Hair follicular keratinocyte (primary cell): Measurements from ENCODE around the gene RIMS3. TPM values are rescaled to one million over a fixed set of nuclear protein-coding genes. Genes with fewer than 3 reads are reported as not detected.

Experiments used
- total RNA-seq: library from RNA; depleted of rRNA; stranded (reverse); fragments of >200 nt; gene quantifications from 2 replicates; pipeline ENCODE4 v1.2.3, GENCODE V29; 2015

Gene RIMS3
- total RNA-seq = 3.1 and 3.6 TPM in 2 replicates

DNA sequence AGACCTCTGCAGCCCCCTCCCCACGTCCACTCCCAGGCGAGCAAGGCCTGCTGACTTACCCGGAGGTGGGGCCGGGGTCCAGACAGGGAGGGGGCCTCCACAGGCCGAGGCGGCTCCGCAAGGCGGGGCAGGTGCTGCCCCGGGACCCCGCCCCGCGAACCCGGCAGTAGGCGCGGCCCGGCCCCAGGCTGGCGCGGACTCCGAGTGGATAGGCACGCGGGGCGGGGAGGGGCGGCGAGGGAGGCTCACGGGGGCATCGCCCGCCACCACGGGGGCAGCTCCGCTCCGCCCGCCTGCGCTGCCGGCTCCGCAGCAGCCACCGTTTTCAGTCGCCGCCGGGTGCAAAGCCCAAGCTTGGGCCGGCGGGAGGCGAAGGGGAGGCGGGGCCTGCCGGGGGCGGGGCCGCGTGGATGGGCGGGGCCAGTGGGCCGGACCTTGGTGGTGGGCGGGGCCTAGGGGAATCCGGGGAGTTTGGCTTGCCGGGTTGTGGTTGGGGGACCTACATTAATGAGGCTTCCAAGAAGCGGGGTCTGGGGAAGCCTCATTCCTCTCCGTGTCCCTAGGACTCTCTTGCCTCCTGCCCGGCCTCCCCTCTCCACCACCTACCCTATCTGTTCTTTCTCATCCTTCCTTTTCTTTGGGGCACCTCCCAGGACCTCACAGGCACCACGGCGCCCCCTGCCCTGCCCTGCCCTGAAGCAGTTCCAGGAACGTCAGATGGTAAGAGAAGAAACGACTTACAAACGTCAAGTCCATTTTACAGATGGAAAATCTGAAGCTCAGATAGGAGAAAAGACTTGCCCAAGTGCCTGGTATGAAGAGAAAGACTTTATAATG, at the start of gene RIMS3:
Gene RIMS3 (minus strand): TSS at position 348 of the 837 bp plus-strand sequence. CDS start 23,757 bp downstream, outside the sequence.

DNA sequence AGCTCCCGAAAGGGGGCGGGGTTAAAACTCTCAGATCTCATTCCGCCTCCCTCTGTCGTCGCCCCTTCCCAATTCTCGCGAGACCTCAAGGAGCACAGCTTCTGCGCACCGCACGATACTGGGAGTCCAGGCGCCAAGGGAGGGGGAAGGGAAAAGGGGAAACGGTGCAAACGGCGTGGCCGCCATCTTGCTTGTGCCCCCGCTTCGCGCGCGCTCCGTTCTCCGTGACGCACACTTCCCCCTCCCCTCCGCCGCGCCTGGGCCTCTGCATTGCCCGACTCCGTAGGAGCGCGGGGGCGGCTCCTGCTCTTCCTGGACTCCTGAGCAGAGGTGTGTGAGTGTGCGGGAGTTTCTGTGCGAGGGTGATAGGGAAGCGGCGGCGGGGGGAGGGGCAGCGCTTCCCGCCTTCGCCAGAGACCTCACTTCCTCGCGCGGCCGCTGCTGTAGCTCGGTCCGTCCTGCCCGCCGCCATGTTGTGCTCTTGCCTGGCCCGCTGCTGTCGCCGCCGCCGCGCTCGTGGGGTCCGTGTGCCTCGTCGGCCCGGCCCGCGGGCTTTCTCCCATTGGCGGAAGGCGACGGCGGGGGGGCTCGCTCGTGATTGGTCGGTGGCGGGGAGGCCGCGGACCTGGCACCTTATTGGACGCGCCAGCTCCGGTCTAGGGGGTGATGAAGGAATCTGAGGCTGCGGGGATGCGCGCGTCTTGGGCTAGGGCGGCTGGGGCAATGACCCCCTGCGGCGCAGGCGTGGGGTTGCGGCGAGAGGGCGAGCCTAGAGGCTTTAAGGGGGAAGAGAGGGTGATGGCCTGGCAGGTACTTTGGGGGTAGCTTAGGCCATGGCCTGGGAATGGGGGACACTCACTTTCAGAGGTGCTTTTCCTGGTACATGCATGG, 26.3 kb upstream of the RIMS3 start, which contains the start of gene NFYC:
Gene NFYC (plus strand): TSS at position 167 of the 891 bp plus-strand sequence. CDS start 47,140 bp downstream, outside the sequence.

Other genes starting within 250 kb of the RIMS3 start
- gene ZFP69B, start 215.2 kb downstream of the RIMS3 start, total RNA-seq = 2.1 and 3.6 TPM in 2 replicates
- 4.8 and 5.3 TPM in 2 replicates for gene ZFP69, start 188.4 kb downstream of the RIMS3 start, total RNA-seq
- gene EXO5, start 156.9 kb downstream of the RIMS3 start, total RNA-seq = 7.1 and 16.6 TPM in 2 replicates
- 1.2 and 3.5 TPM in 2 replicates for gene ZNF684, start 134.0 kb downstream of the RIMS3 start, total RNA-seq
- gene NFYC, start 26.0 kb upstream of the RIMS3 start, total RNA-seq = 24.7 and 29.5 TPM in 2 replicates
- gene KCNQ4, start 118.1 kb upstream of the RIMS3 start, total RNA-seq = 0.08 TPM in 2 replicates
- 151 and 218 TPM in 2 replicates for gene CITED4, start 196.7 kb upstream of the RIMS3 start, total RNA-seq